ENCODE data around the gene HAP1.
"Not testable (repeated sequence)": the region's sequence is repeated elsewhere in the genome, so short reads cannot be mapped to it uniquely, and the experiment has no call there.

Gene HAP1

GRCh38 chr17:41724476-41725050, 9.9 kb downstream of the HAP1 start:
- no peak for DNase-seq

DNA sequence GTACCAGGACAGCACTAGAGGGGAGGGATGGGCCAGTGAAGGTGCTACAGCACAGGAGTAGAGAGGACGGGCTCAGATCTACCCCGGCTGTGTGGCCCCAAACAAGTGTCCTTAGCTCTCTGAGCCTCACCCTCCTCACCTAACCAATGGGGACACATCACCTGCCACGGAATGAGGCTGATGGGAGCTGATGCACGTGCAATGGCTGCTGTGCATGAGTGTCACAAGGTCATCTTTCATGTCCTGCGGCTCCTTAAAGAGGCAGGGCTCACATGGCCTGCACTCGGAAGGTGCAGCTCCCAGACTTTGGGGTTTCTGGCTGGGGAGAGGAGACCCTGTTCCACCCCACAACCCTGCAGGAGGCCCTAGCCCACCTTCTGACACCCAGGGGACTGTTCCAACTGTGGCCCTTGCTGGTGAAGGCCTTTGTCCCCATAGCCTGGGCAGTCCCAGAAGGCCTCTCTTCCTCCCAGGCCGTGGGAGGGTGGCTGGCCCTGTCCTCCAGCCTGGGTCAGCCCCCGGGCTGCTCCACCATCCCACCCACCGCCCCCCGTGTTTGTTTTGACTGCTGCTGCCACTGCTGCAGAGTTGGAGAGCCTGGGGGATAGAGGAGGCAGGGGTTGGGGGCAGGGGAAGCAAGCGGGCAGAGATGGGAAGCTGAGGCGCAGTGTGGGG, 10.5 kb downstream of the HAP1 start:
- no peak for DNase-seq

DNA sequence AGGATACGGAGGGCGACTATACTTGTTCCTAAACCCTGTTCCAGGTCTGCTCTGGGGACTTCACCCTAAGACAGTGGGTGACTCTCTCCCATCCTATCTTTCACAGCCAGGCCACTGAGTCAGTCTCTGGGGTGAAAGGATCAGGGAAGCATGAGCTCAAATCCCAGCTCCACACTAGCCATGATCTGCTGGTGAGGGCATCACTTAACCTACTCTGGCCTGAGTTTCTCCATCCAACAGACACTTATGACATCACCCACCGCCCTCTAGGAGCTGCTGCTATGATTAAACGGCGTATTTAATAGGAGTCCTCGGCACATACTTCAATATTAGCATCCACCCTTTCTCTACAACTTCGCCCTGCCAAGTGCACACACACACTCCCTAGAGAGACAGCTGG, 12.2 kb downstream of the HAP1 start:
- no peak for DNase-seq

GRCh38 chr17:41718287-41718645, 16.2 kb downstream of the HAP1 start:
- DNase-seq: no peak

GRCh38 chr17:41717408-41718286, 16.8 kb downstream of the HAP1 start:
- no peak for DNase-seq

DNA sequence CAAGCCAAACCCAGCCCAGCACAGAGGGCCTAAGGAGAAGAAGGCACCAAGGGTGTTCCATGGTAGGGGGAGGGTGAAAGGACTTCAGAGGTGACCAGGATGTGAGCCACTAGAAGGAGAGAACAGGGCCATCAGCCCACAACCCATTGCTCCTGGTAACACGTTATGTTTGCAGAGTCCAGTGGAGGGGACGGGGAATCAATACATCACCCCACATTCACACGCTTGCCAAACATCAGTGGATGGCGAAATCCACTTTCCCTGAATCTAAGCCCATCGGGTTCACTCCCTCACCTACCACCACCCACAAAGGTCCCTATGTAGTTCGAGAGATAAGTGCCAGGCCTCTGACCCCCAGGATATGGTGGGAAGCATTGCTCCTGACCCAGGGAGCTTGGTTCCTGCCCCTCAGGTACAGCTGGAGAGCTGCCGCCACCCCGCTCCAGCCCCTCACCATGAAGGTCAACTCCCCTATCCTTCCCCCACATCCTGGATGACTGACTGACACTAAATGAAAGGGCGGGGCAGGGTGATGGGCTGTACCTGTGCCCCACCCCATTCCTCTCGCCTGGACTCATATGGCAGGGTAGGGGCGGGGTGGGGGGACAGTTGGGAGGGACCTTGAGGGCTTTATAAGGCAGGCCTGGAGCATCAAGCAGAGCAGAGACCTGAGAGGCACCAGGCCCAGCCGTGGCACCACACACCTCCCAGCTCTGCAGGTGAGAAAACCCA, 22.6 kb downstream of the HAP1 start, which contains the start of gene GAST:
Gene GAST, plus strand, starts transcription at position 663 of the 732 bp plus-strand sequence. CDS start 3,106 bp downstream, outside the sequence.
- no peak for DNase-seq

DNA sequence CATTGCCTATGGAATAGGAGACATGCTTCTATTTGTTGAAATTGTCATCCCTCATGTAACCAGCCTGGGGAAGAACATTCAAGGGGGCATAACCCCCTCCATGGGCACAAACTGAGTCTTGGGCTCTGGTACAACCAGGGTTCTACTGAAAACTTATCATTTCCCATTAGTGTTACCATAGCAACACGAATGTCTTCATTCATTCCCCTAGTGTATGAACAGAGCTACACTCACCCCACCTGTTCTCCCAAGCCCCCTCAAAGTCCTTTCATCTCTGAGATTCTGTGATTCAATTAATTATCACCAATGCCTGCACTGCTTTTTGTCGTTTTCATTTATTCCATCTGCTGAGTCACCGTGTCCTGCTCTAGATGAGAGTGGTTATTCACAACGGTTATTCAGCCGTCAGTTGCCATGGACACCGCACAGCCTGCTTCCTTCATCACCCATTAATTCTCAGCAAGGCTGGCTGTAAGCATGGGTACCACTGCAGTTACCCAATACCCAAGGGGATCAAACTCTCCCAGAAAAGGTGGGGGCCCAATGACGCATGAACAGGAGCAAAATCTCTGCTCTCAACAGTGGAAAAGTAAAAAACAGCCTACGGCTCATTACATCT, 23.9 kb downstream of the HAP1 start:
- DNase-seq: no peak

- no peak for DNase-seq
These were observed 26.4 kb downstream of the HAP1 start for GRCh38 chr17:41707803-41708669.

GRCh38 chr17:41705271-41705991, 29.0 kb downstream of the HAP1 start:
- no peak for DNase-seq

GRCh38 chr17:41702712-41703111, 31.7 kb downstream of the HAP1 start:
- no peak for DNase-seq

GRCh38 chr17:41700843-41701242, 33.6 kb downstream of the HAP1 start:
- DNase-seq: not testable (repeated sequence)

GRCh38 chr17:41697122-41697962, 37.1 kb downstream of the HAP1 start:
- no peak for DNase-seq

- peak; percentile 65 to 76 for DNase-seq
These were observed 38.3 kb downstream of the HAP1 start for GRCh38 chr17:41695954-41696757.

DNA sequence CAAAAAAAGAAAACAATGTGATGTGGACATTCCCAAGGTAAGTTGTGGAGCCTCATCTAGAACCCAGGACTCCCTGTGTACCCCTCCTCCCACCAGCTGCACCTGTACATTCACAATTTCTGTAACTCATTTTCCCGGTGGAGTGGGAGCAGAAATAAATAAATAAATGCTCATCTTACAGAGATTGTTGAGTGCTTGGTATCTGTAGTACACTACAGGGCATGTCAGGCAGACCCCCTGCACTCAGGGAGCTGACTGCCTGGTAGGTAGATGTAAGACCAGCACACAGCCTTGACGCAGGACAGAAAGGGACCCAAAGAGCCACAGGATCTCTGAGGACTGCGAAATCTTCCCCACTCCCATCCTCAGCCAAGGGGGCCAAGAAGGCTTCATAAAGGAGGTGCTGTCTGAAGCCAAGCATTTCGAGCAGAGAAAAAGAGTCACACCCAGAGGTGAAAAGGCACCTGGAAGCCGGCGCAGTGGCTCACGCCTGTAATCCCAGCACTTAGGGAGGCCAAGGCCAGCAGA, 39.2 kb downstream of the HAP1 start:
- no peak for DNase-seq

- peak in 1 of 2 experiments; percentile 23 for DNase-seq
These were observed 41.5 kb downstream of the HAP1 start for GRCh38 chr17:41692722-41693521.

DNA sequence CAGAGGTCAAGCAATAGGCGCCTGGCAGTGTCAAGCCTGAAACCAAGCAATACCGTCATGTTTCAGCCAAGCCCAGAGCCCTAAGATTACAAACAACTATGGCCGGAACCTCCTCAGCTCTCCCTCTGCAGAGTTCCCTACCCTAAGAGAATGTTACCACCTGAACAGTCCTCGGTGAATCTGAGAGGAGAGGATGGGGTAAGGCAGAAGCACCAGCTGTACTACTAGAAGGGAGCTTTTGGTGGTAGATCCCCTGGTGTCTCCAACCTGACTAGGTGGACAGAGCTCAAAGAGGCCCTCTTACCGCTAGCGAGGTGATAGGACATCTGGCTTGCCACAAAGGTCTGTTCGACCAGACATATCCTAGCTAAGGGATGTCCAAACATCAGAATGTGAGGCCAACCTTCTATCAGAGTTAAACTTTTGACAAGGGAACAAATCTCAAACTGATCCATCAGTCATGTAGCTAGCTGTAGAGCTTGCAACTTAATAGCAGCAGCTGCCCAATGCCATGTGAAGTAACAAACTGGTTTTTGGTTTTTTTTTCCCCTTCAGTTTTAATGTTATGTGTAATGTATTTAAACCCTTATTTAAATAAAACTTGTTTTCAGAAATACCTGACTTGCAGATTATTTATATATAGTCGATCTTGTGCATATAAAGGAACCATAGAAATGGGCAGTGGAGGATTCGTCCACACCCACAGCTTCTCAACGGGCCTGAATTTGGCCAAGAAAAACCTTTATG, 43.2 kb downstream of the HAP1 start:
- peak in 1 of 2 experiments; percentile 13 for DNase-seq

DNA sequence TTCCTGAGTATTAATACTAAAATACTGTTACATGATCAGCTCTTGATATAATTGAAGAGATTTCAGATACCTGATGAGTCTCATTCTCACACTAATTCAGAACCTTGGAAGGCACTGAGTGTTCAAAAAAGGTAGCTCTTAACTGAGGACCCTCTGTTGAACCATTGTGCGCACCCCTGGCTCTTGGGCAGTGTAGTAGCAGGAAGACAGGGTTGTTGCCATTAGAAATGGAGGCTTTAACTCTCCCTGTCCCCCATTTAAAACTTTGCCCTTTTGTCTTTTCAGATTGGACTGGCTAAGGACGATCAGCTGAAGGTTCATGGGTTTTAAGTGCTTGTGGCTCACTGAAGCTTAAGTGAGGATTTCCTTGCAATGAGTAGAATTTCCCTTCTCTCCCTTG, 43.9 kb downstream of the HAP1 start:
- DNase-seq: no peak

Measured in activated CD4-positive, alpha-beta T cell treated with anti-CD3 and anti-CD28 coated beads, Interleukin-2, amount 50 U/mL, for 48 hours (primary cell).